ENCODE results near the gene KRTAP10-6.

DNA sequence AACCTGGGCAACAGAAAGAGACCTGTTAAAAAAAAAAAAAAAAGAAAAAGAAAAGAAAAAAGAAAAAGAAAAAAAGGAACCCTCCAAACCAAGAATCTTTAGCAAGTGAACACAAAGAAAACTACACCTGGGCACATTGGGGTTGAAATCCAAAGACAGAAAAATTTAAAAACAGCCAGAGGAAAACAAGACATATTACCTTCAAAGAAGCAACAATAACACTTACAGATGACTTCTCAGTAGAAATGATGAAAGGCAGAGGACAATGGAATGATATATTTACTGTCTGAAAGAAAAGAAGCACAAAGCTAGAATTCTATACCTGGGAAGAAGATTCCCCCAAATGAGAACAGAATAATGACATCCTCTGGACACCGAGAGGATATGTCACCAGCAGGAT lies 49.6 kb downstream of the KRTAP10-6 start:
- TF ChIP-seq ELF4 (IDR thresholded peaks at IDR 0.05) (no peak), SP1 (IDR thresholded peaks at IDR 0.05) (no peak), TARDBP (IDR thresholded peaks at IDR 0.05) (no peak), LEF1 (IDR thresholded peaks at IDR 0.05; ENCODE audit: borderline replicate concordance) (no peak), BHLHE40 (IDR thresholded peaks at IDR 0.05; ENCODE audit: borderline replicate concordance) (no peak), CTBP1 (IDR thresholded peaks at IDR 0.05; ENCODE audit: borderline replicate concordance) (no peak), SUZ12 (IDR thresholded peaks at IDR 0.05) (no peak)
